Measurements from ENCODE around the gene SLC25A43.

Gene SLC25A43

DNA sequence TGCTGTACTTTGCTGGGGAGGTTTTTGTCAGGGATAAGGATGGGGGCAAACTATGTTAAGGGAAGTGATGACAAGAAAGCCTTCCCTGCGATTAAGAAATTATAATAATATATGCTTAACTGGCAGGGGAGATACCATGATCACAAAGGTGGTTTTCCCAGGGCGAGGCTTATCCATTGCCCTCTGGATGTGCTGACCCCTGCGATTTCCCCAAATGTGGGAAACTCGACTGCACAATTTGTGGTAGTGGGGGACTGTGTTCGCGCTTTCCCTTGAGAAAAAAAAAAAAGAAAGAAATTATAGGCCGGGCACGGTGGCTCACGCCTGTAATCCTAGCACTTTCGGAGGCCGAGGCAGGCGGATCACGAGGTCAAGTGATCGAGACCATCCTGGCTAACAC is 24.5 kb downstream of the SLC25A43 start:
- Histone ChIP-seq H3K9ac (no peak overlapping the region), H3K79me2 (ENCODE audit: insufficient read depth, low read depth) (no peaks in the 10 kb centered on the region), H3K27me3 (ENCODE audit: insufficient read depth, low read depth) (no peaks in the 10 kb centered on the region), H3K36me3 (ENCODE audit: insufficient read depth) (no peaks in the 10 kb centered on the region), H3K27ac (no peak overlapping the region), H3K4me1 (ENCODE audit: low read depth, poor library complexity, severe bottlenecking) (no peaks in the 10 kb centered on the region), H4K20me1 (ENCODE audit: insufficient read depth) (no peaks in the 10 kb centered on the region), H3K4me3 (IDR thresholded peaks at IDR 0.05; ENCODE audit: insufficient read depth, low read depth, low read length) (no peak overlapping the region), H3K4me2 (no peak overlapping the region), H2AFZ (ENCODE audit: low read depth) (no peak overlapping the region)
- TF ChIP-seq, protein P1, sequence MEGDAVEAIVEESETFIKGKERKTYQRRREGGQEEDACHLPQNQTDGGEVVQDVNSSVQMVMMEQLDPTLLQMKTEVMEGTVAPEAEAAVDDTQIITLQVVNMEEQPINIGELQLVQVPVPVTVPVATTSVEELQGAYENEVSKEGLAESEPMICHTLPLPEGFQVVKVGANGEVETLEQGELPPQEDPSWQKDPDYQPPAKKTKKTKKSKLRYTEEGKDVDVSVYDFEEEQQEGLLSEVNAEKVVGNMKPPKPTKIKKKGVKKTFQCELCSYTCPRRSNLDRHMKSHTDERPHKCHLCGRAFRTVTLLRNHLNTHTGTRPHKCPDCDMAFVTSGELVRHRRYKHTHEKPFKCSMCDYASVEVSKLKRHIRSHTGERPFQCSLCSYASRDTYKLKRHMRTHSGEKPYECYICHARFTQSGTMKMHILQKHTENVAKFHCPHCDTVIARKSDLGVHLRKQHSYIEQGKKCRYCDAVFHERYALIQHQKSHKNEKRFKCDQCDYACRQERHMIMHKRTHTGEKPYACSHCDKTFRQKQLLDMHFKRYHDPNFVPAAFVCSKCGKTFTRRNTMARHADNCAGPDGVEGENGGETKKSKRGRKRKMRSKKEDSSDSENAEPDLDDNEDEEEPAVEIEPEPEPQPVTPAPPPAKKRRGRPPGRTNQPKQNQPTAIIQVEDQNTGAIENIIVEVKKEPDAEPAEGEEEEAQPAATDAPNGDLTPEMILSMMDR (conservative IDR thresholded peaks at IDR 0.05; ENCODE audit: low read depth, low read length): no peak

DNA sequence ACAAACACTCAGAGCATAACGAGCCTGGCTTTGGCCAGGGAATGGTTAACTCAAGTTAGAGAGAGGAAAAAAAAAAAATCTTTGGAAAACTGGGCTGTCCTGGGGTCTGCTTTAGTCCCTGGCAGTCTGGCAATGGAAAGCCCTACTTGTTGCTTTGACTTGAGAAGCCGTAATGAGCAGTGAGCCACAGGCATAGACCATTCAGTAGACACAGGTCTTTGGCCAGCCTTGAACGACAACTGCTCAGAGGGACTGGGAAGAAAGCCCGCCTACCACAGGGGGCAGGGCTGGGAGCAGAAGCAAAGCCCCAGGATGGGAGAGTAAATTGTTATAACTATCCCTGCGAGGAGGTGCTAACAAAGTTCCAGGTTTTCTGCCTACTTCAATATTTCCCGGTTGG is 25.9 kb downstream of the SLC25A43 start:
- TF ChIP-seq, protein P1 (conservative IDR thresholded peaks at IDR 0.05; ENCODE audit: low read depth, low read length): no peak
- H3K9ac ChIP-seq: no peak overlapping the region
- H3K4me2 ChIP-seq: no peak overlapping the region
- H4K20me1 ChIP-seq (ENCODE audit: insufficient read depth): no peaks in the 10 kb centered on the region
- H3K79me2 ChIP-seq (ENCODE audit: insufficient read depth, low read depth): no peaks in the 10 kb centered on the region
- no peak overlapping the region for H2AFZ ChIP-seq (ENCODE audit: low read depth)
- H3K36me3 ChIP-seq (ENCODE audit: insufficient read depth): no peaks in the 10 kb centered on the region
- no peaks in the 10 kb centered on the region for H3K27me3 ChIP-seq (ENCODE audit: insufficient read depth, low read depth)
- no peak overlapping the region for H3K27ac ChIP-seq
- no peaks in the 10 kb centered on the region for H3K4me1 ChIP-seq (ENCODE audit: low read depth, poor library complexity, severe bottlenecking)
- no peak overlapping the region for H3K4me3 ChIP-seq (IDR thresholded peaks at IDR 0.05; ENCODE audit: insufficient read depth, low read depth, low read length)

DNA sequence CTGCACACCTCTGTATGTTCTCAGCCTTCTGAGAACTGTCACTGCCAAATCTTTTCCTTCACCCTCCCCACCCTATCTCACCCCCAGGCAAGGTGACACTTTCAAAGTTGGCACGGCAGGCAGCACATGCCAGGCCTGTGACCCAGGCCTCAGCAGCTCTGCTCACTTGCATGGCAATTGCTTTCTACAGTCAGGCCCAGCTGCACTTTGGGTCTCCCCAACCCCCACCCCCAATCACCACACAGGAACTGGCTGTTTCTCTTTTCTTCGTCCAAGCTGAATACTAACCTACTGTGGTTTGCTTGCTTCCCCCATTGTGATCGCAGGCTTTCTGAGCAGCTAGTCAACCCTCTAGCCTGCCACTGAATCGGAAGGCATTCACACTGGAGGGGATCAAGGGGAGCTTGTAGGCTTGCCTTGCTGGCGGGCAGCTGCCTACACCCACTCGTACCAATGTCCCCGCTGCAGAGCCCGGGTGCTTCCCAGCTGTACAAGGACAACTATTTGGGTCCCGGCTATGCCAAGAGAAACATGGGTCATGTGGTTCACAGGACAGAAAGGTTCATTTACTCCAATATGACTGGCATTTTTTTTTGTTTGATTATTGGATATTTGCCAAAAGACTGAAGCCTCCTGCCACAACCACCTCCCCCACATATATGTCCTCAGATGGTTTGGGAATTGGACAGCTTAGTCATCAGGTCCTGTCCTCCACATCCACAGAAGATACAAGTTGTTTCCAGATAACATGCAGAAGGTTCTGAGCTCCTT is 28.1 kb downstream of the SLC25A43 start:
- Histone ChIP-seq H3K4me3 (IDR thresholded peaks at IDR 0.05; ENCODE audit: insufficient read depth, low read depth, low read length) (no peak overlapping the region), H4K20me1 (ENCODE audit: insufficient read depth) (no peaks in the 10 kb centered on the region), H3K36me3 (ENCODE audit: insufficient read depth) (no peaks in the 10 kb centered on the region), H2AFZ (ENCODE audit: low read depth) (no peak overlapping the region), H3K27ac (no peak overlapping the region), H3K4me1 (ENCODE audit: low read depth, poor library complexity, severe bottlenecking) (no peaks in the 10 kb centered on the region), H3K79me2 (ENCODE audit: insufficient read depth, low read depth) (no peaks in the 10 kb centered on the region), H3K27me3 (ENCODE audit: insufficient read depth, low read depth) (no peaks in the 10 kb centered on the region), H3K4me2 (no peak overlapping the region), H3K9ac (no peak overlapping the region)
- TF ChIP-seq, protein P1 (conservative IDR thresholded peaks at IDR 0.05; ENCODE audit: low read depth, low read length): no peak

DNA sequence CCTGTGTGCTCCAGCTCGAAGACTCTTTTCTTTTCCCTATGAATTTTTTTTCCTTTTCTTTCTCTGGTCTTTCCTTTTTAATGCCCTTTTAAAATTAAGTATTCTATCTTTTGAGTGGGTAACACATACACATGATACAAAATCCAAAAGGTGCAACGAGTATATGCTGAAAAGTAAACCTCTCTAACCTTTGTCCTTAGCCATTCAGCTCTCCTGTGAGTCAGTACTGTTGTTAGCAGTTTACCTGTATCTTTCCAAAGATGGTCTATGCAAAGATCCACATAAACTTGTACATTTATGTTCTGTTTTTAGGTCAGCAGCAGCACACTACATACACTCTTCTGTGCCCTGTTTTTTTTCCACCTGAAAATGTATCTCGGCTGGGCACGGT is 28.7 kb downstream of the SLC25A43 start:
- no peaks in the 10 kb centered on the region for H4K20me1 ChIP-seq (ENCODE audit: insufficient read depth)
- H3K27me3 ChIP-seq (ENCODE audit: insufficient read depth, low read depth): no peaks in the 10 kb centered on the region
- no peak overlapping the region for H2AFZ ChIP-seq (ENCODE audit: low read depth)
- H3K36me3 ChIP-seq (ENCODE audit: insufficient read depth): no peaks in the 10 kb centered on the region
- TF ChIP-seq, protein P1 (conservative IDR thresholded peaks at IDR 0.05; ENCODE audit: low read depth, low read length): no peak
- no peaks in the 10 kb centered on the region for H3K79me2 ChIP-seq (ENCODE audit: insufficient read depth, low read depth)
- no peak overlapping the region for H3K9ac ChIP-seq
- H3K4me3 ChIP-seq (IDR thresholded peaks at IDR 0.05; ENCODE audit: insufficient read depth, low read depth, low read length): no peak overlapping the region
- H3K4me2 ChIP-seq: no peak overlapping the region
- H3K27ac ChIP-seq: no peak overlapping the region
- H3K4me1 ChIP-seq (ENCODE audit: low read depth, poor library complexity, severe bottlenecking): no peaks in the 10 kb centered on the region

Measured in KMS-11 (cell line).